Panc1 (cell line): ENCODE results near the gene EYS. TPM values are rescaled to one million over a fixed set of nuclear protein-coding genes. Genes with fewer than 3 reads are reported as not detected.

Experiments
- ATAC-seq: fragments of 200-7000 bp; cut with Tn5 transposase; 2 replicates; pipeline ENCODE4 v1.9.1; 2020; ENCODE audit warnings: mild to moderate bottlenecking, moderate library complexity
- BruUV-seq: library from RNA; stranded (reverse); fragments of 400-500 nt; replicated peaks from 2 replicates; lab custom pipeline; 2021; lab: Mats Ljungman, UMichigan
- CTCF ChIA-PET: fragments of 300-600 bp; sonication (Branson Sonifier 250); formaldehyde crosslinking; loops from one replicate; lab custom pipeline; 2022; ENCODE audit warnings: antibody characterized with exemption; lab: Charles Lee
- POLR2A ChIA-PET: fragments of 300-600 bp; sonication (Branson Sonifier 250); formaldehyde crosslinking; loops from one replicate; lab custom pipeline; 2022; ENCODE audit warnings: antibody characterized with exemption; lab: Charles Lee
- DNase-seq: peaks from one replicate; pipeline ENCODE4 v3.0.0-alpha.2; 2010; ENCODE audit warnings: low read depth, low spot score
- H3K27ac ChIP-seq: 2 replicates; pipeline ENCODE4 v1.5.1; 2011; ENCODE audit warnings: mild to moderate bottlenecking, low read length, inconsistent platforms
- H3K27me3 ChIP-seq: fragments of 200-500 bp; sonication (Bioruptor generic); 2 replicates; pipeline ENCODE4 v1.6.0; 2014; ENCODE audit warnings: low read length, inconsistent platforms; ENCODE audit not compliant: control insufficient read depth, insufficient read depth
- H3K36me3 ChIP-seq: fragments of 200-500 bp; sonication (Bioruptor generic); 2 replicates; pipeline ENCODE4 v1.5.1; 2014; ENCODE audit warnings: inconsistent platforms, mild to moderate bottlenecking, low read length, moderate library complexity; ENCODE audit not compliant: control insufficient read depth, insufficient read depth
- H3K4me1 ChIP-seq: 2 replicates; pipeline ENCODE4 v1.5.1; 2011; ENCODE audit warnings: inconsistent platforms, mild to moderate bottlenecking, low read length, moderate library complexity; ENCODE audit not compliant: control insufficient read depth, insufficient read depth
- H3K4me3 ChIP-seq, 2 experiments: 2 replicates each; pipeline ENCODE4 v1.5.1; 2011 to 2012; ENCODE audit warnings: low read depth in 2 of 2, low read length in 2 of 2, mild to moderate bottlenecking in 2 of 2, inconsistent platforms in 1 of 2, moderate library complexity in 1 of 2
- H3K9me3 ChIP-seq: fragments of 200-500 bp; sonication (Bioruptor generic); 2 replicates; pipeline ENCODE4 v1.5.1; 2014; ENCODE audit warnings: low read depth, mild to moderate bottlenecking, inconsistent platforms, low read length, moderate library complexity; ENCODE audit not compliant: control insufficient read depth, insufficient read depth
- POLR2AphosphoS5 ChIP-seq: IDR thresholded peaks from 2 replicates; pipeline ENCODE4 v1.6.1; 2012; ENCODE audit warnings: mild to moderate bottlenecking, low read depth, low read length, moderate library complexity
- SIN3A ChIP-seq: IDR thresholded peaks from 2 replicates; pipeline ENCODE4 v1.6.1; 2012; ENCODE audit warnings: low read depth, mild to moderate bottlenecking, low read length, moderate library complexity, borderline replicate concordance; ENCODE audit not compliant: insufficient read depth
- TCF7L2 ChIP-seq: IDR thresholded peaks from 2 replicates; pipeline ENCODE4 v1.6.1; 2011; ENCODE audit warnings: mild to moderate bottlenecking, low read depth, low read length, inconsistent platforms
- in situ Hi-C: cut with HindIII; loops from 2 replicates; pipeline ENCODE4 v1.10.0; 2016; ENCODE audit warnings: low sequenced_read_pairs, low pct_unique_long_range_greater_than_20kb
- intact Hi-C: fragments of 100-400 bp; cut with micrococcal nuclease; formaldehyde crosslinking; loops from one replicate; pipeline ENCODE4 v1.10.0; 2022; ENCODE audit not compliant: unreplicated experiment
- total RNA-seq: library from RNA; stranded (reverse); gene quantifications from one replicate; pipeline ENCODE4 v1.2.1, GENCODE V29; 2021; ENCODE audit not compliant: unreplicated experiment
- TF ChIP-seq, protein P1 (sequence below): fragments of 450-650 bp; IDR thresholded peaks from 2 replicates; pipeline ENCODE4 v1.5.1; 2017; ENCODE audit warnings: mild to moderate bottlenecking
- TF ChIP-seq, protein P2 (sequence below), 2 experiments: IDR thresholded peaks; 2 replicates each; pipeline ENCODE4 v1.6.1; 2011 to 2012; ENCODE audit warnings: low read depth in 2 of 2, control low read depth in 1 of 2, low read length in 1 of 2, mild to moderate bottlenecking in 1 of 2, moderate library complexity in 1 of 2; ENCODE audit not compliant: insufficient read depth in 1 of 2

Gene EYS
- total RNA-seq, 1 experiment from 2014 or later: not detected

DNA sequence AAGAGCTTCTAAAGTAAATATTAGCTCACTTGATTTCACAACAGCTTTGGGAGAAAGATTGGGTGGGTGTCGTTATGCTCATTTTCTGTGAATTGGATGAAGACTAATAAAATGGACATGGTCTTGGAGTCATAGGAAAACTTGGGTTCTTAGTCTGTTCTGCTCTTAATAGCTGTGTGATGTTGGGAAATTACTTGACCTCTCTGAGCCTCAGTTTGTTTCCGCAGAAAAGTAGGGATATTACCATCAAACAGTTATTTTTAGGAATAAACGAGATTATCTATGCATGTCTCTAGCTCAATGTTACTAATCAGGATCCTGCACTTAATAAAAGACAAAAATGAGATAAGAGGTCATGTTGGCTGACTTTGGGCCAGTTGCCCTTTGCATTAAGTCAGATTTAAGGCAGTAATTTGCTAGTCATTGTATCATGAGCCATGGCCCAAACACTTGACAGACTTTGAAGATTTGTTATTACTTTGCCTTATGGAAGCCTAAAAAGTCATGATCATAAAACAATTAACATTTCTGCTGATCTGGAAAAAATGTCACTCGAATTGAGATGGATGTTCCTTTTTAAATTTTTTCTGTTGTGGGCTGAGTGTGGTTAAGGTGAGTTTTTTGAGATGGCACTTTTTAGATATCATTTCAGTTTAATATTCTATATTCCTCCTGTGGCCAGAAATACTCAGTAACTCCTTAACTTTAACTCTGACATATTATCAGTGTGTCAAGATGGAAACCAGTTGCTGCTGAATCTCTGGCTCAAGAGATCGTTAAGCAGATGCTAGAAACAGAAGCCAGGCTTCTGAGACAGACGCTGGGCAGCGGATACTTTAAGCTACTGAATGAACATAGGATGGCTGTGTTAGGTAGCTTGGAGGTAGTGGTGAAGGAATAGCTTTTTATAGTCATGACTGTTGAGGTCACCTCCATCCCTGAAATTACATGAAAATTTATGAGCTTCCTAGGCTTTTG lies 1779.8 kb downstream of the EYS start:
- Histone ChIP-seq H3K27ac (no peak overlapping the region), H3K4me3 (no peak overlapping the region), H3K36me3 (no peaks in the 10 kb centered on the region), H3K4me1 (no peaks in the 10 kb centered on the region), H3K27me3 (no peaks in the 10 kb centered on the region; the same call in 1 of the 2 replicates), H3K9me3 (no peaks in the 10 kb centered on the region)
- intact Hi-C loops (no loop called here), in situ Hi-C loops (no loop called here)
- ATAC-seq (no peak), DNase-seq (no peak)
- ChIA-PET POLR2A (no interaction called here), CTCF (no interaction called here)
- TF ChIP-seq, protein P1, sequence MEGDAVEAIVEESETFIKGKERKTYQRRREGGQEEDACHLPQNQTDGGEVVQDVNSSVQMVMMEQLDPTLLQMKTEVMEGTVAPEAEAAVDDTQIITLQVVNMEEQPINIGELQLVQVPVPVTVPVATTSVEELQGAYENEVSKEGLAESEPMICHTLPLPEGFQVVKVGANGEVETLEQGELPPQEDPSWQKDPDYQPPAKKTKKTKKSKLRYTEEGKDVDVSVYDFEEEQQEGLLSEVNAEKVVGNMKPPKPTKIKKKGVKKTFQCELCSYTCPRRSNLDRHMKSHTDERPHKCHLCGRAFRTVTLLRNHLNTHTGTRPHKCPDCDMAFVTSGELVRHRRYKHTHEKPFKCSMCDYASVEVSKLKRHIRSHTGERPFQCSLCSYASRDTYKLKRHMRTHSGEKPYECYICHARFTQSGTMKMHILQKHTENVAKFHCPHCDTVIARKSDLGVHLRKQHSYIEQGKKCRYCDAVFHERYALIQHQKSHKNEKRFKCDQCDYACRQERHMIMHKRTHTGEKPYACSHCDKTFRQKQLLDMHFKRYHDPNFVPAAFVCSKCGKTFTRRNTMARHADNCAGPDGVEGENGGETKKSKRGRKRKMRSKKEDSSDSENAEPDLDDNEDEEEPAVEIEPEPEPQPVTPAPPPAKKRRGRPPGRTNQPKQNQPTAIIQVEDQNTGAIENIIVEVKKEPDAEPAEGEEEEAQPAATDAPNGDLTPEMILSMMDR: no peak
- TF ChIP-seq SIN3A: no peak
- no peak for TF ChIP-seq POLR2AphosphoS5
- TF ChIP-seq, protein P2, sequence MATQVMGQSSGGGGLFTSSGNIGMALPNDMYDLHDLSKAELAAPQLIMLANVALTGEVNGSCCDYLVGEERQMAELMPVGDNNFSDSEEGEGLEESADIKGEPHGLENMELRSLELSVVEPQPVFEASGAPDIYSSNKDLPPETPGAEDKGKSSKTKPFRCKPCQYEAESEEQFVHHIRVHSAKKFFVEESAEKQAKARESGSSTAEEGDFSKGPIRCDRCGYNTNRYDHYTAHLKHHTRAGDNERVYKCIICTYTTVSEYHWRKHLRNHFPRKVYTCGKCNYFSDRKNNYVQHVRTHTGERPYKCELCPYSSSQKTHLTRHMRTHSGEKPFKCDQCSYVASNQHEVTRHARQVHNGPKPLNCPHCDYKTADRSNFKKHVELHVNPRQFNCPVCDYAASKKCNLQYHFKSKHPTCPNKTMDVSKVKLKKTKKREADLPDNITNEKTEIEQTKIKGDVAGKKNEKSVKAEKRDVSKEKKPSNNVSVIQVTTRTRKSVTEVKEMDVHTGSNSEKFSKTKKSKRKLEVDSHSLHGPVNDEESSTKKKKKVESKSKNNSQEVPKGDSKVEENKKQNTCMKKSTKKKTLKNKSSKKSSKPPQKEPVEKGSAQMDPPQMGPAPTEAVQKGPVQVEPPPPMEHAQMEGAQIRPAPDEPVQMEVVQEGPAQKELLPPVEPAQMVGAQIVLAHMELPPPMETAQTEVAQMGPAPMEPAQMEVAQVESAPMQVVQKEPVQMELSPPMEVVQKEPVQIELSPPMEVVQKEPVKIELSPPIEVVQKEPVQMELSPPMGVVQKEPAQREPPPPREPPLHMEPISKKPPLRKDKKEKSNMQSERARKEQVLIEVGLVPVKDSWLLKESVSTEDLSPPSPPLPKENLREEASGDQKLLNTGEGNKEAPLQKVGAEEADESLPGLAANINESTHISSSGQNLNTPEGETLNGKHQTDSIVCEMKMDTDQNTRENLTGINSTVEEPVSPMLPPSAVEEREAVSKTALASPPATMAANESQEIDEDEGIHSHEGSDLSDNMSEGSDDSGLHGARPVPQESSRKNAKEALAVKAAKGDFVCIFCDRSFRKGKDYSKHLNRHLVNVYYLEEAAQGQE (IDR thresholded peaks at IDR 0.05; ENCODE audit: insufficient read depth in 1 of 2, low read depth in 2 of 2, low read length in 1 of 2): no peak
- no peak for TF ChIP-seq TCF7L2
- no TSS peak for BruUV-seq

DNA sequence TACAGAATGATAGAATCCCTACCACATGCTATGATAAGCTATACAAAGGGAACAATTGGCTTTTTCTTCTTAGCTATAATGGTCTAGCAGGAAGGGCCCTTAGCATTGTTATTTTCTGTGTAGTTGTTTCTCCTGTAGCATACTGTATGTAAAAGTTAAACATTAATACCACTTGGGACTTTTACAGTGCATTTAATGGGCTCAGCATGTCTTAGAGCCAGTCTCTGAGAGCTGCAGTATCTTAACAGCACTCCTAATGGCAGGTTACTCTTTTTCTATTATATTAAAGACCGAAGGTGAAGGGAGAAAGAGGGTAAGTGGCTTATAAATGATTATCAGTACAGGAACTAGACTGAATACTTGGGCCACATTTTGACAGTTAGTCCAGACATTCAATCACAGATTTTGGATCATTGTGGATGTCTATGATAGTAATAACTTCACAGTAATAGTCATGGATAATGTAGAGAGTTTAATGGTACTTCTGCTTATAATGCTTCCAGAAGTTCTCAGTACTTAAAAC lies 1780.7 kb downstream of the EYS start:
- Histone ChIP-seq H3K4me3 (no peak overlapping the region), H3K36me3 (no peaks in the 10 kb centered on the region), H3K9me3 (no peaks in the 10 kb centered on the region), H3K27me3 (no peaks in the 10 kb centered on the region; the same call in 1 of the 2 replicates), H3K27ac (no peak overlapping the region), H3K4me1 (no peaks in the 10 kb centered on the region)
- ATAC-seq (no peak), DNase-seq (no peak)
- in situ Hi-C loops: no loop called here
- ChIA-PET POLR2A (no interaction called here), CTCF (no interaction called here)
- TF ChIP-seq TCF7L2: no peak
- TF ChIP-seq, protein P1: no peak
- TF ChIP-seq, protein P2 (IDR thresholded peaks at IDR 0.05; ENCODE audit: insufficient read depth in 1 of 2, low read depth in 2 of 2, low read length in 1 of 2): no peak
- TF ChIP-seq POLR2AphosphoS5: no peak
- TF ChIP-seq SIN3A: no peak
- BruUV-seq: no TSS peak
- intact Hi-C loops: no loop called here
